Naive thymus-derived CD8-positive, alpha-beta T cell (primary cell): ENCODE data around the gene DLG1. TPM values are rescaled to one million over a fixed set of nuclear protein-coding genes. Genes with fewer than 3 reads are reported as not detected.
A peak's percentile ranks its signal among the peaks of the same experiment; 100 is the strongest.

Source experiments
- ATAC-seq, 2 donors: fragments of 150-1000 bp; cut with Tn5 transposase in 1 of 2; sonication (Bioruptor Pico), chemical (Tn5 transposase) in 1 of 2; 1 replicate in 1 of 2; 2 replicates in 1 of 2; pipeline ENCODE4 v1.10.0; 2021; ENCODE audit warnings: mild to moderate bottlenecking in 2 of 2, moderate library complexity in 2 of 2
- POLR2A ChIA-PET: fragments of 350-600 bp; sonication (Branson Sonifier 250); formaldehyde crosslinking; loops from one replicate; lab custom pipeline; 2021; ENCODE audit warnings: antibody characterized with exemption; lab: Charles Lee
- DNase-seq, 10 donors: peaks; one replicate each; pipeline versions ENCODE4 v3.0.0 to v3.0.0-alpha.2; 2020 to 2022
- H3K27ac Mint-ChIP-seq, 10 donors: one replicate each; pipeline ENCODE4 v1.8.0; 2020 to 2022; ENCODE audit warnings: mild to moderate bottlenecking in 10 of 10, mixed read lengths in 10 of 10, moderate library complexity in 4 of 10, inconsistent platforms in 1 of 10
- H3K27me3 Mint-ChIP-seq, 5 donors: one replicate each; pipeline ENCODE4 v1.8.0; 2021 to 2022; ENCODE audit warnings: mixed read lengths in 5 of 5
- H3K36me3 Mint-ChIP-seq, 3 donors: one replicate each; pipeline ENCODE4 v1.8.0; 2020 to 2022; ENCODE audit warnings: mixed read lengths in 3 of 3, mild to moderate bottlenecking in 2 of 3, inconsistent platforms in 1 of 3
- H3K4me1 Mint-ChIP-seq, 4 donors: one replicate each; pipeline ENCODE4 v1.8.0; 2021 to 2022; ENCODE audit warnings: mixed read lengths in 4 of 4
- H3K4me3 Mint-ChIP-seq, 10 donors: one replicate each; pipeline ENCODE4 v1.8.0; 2020 to 2022; ENCODE audit warnings: mild to moderate bottlenecking in 10 of 10, mixed read lengths in 10 of 10, moderate library complexity in 6 of 10, inconsistent platforms in 1 of 10
- H3K9me3 Mint-ChIP-seq, 9 donors: one replicate each; pipeline ENCODE4 v1.8.0; 2020 to 2022; ENCODE audit warnings: mixed read lengths in 9 of 9, mild to moderate bottlenecking in 3 of 9, inconsistent platforms in 1 of 9, moderate library complexity in 1 of 9
- polyA plus RNA-seq, 3 donors: library from polyadenylated mRNA; unstranded; fragments of 300-500 nt; fragmentation: Illumina TruSeq; gene quantifications; one replicate each; pipeline ENCODE4 v1.2.3, GENCODE V29; 2021
- total RNA-seq, 8 experiments: library from RNA in 2 of 8; stranded (reverse) in 2 of 8; gene quantifications; one replicate each; pipeline ENCODE4 v1.2.3 and lab custom pipeline; 2021 to 2026

DLG1 gene
- total and polyA plus RNA-seq, 5 experiments from 2014 or later = 23.5 to 87.1 (median 28.5) TPM

- POLR2A ChIA-PET = no interaction called here
- Mint-ChIP-seq H3K36me3 (peaks cover 0 to 4% (median 0%) of the 10 kb centered on the region in 3 donors), H3K4me3 (no peak overlapping the region), H3K27ac (no peak overlapping the region), H3K9me3 (peaks cover 0 to 5% (median 0%) of the 10 kb centered on the region in 9 donors), H3K27me3 (peaks cover 0 to 8% (median 2%) of the 10 kb centered on the region in 5 donors), H3K4me1 (peaks cover 5 to 12% (median 10%) of the 10 kb centered on the region in 4 donors)
- DNase-seq (no peak), ATAC-seq (no peak)
Observed at GRCh38 chr3:197309528-197310361, 11.3 kb upstream of the DLG1 start.

- POLR2A ChIA-PET = no interaction called here
- H3K9me3 Mint-ChIP-seq = peaks cover 0 to 5% (median 0%) of the 10 kb centered on the region in 9 donors
Observed at GRCh38 chr3:197308591-197308990, 10.2 kb upstream of the DLG1 start.

GRCh38 chr3:197306374-197307086, 8.1 kb upstream of the DLG1 start:
- Mint-ChIP-seq H3K27ac (peak overlapping the region in 1 of 10 donors; percentile 19), H3K4me1 (peaks cover 5 to 14% (median 11%) of the 10 kb centered on the region in 4 donors), H3K9me3 (no peaks in the 10 kb centered on the region), H3K4me3 (no peak overlapping the region), H3K27me3 (peaks cover 0 to 8% (median 2%) of the 10 kb centered on the region in 5 donors), H3K36me3 (no peaks in the 10 kb centered on the region)
- no peak for DNase-seq
- POLR2A ChIA-PET = no interaction called here
- no peak for ATAC-seq

More at GRCh38 chr3:197308591-197308990, 10.2 kb upstream of the DLG1 start:
- DNase-seq (no peak), ATAC-seq (no peak)
- H3K36me3 Mint-ChIP-seq = peaks cover 0 to 4% (median 0%) of the 10 kb centered on the region in 3 donors
- H3K27ac Mint-ChIP-seq = no peak overlapping the region
- peaks cover 0 to 5% (median 2%) of the 10 kb centered on the region in 5 donors for H3K27me3 Mint-ChIP-seq
- H3K4me1 Mint-ChIP-seq = peaks cover 5 to 12% (median 10%) of the 10 kb centered on the region in 4 donors
- H3K4me3 Mint-ChIP-seq = no peak overlapping the region

GRCh38 chr3:197305854-197306253, 7.4 kb upstream of the DLG1 start:
- Mint-ChIP-seq H3K4me3 (no peak overlapping the region), H3K9me3 (no peaks in the 10 kb centered on the region), H3K36me3 (no peaks in the 10 kb centered on the region), H3K27me3 (peaks cover 0 to 10% (median 2%) of the 10 kb centered on the region in 5 donors), H3K4me1 (peaks cover 5 to 14% (median 11%) of the 10 kb centered on the region in 4 donors), H3K27ac (peak overlapping the region in 5 of 10 donors; percentile 2 to 50 (median 9))
- POLR2A ChIA-PET = no interaction called here
- DNase-seq (peak in 4 of 10 donors; percentile 19 to 67 (median 46)), ATAC-seq (peak; percentile 46 to 98)

GRCh38 chr3:197303452-197303851, 5.0 kb upstream of the DLG1 start:
- DNase-seq = no peak
- no peak overlapping the region for H3K27ac Mint-ChIP-seq
- H3K36me3 Mint-ChIP-seq = no peaks in the 10 kb centered on the region
- no peak for ATAC-seq
- peaks cover 7 to 19% (median 17%) of the 10 kb centered on the region in 4 donors for H3K4me1 Mint-ChIP-seq
- H3K4me3 Mint-ChIP-seq = no peak overlapping the region
- H3K27me3 Mint-ChIP-seq = peaks cover 0 to 11% (median 2%) of the 10 kb centered on the region in 5 donors
- POLR2A ChIA-PET = no interaction called here
- no peaks in the 10 kb centered on the region for H3K9me3 Mint-ChIP-seq

GRCh38 chr3:197302696-197303341, 4.4 kb upstream of the DLG1 start:
- Mint-ChIP-seq H3K4me1 (peaks cover 7 to 19% (median 17%) of the 10 kb centered on the region in 4 donors), H3K4me3 (no peak overlapping the region), H3K27ac (no peak overlapping the region), H3K9me3 (no peaks in the 10 kb centered on the region), H3K27me3 (peaks cover 0 to 9% (median under 1%) of the 10 kb centered on the region in 5 donors), H3K36me3 (no peaks in the 10 kb centered on the region)
- POLR2A ChIA-PET = no interaction called here
- DNase-seq (no peak), ATAC-seq (no peak)

- POLR2A ChIA-PET = no interaction called here
- Mint-ChIP-seq H3K4me3 (no peak overlapping the region), H3K36me3 (no peaks in the 10 kb centered on the region), H3K4me1 (peaks cover 9 to 23% (median 18%) of the 10 kb centered on the region in 4 donors), H3K27ac (no peak overlapping the region), H3K9me3 (no peaks in the 10 kb centered on the region), H3K27me3 (peaks cover 0 to 9% (median 0%) of the 10 kb centered on the region in 5 donors)
- ATAC-seq (no peak), DNase-seq (no peak)
Observed at GRCh38 chr3:197302033-197302432, 3.6 kb upstream of the DLG1 start.

GRCh38 chr3:197300361-197300760, 1.9 kb upstream of the DLG1 start:
- Mint-ChIP-seq H3K27me3 (peaks cover 0 to 9% (median 0%) of the 10 kb centered on the region in 5 donors), H3K9me3 (no peaks in the 10 kb centered on the region), H3K4me3 (peak overlapping the region in 3 of 10 donors; percentile 2 to 60 (median 55))

GRCh38 chr3:197298945-197299854, 788 bp upstream of the DLG1 start:
- peaks cover 0 to 13% (median 0%) of the 10 kb centered on the region in 3 donors for H3K36me3 Mint-ChIP-seq
- peaks cover 0 to 9% (median 0%) of the 10 kb centered on the region in 5 donors for H3K27me3 Mint-ChIP-seq
- H3K4me3 Mint-ChIP-seq = peak overlapping the region; percentile 84 to 97 (median 91)
- POLR2A ChIA-PET = no interaction called here
- peak in 4 of 10 donors; percentile 2 to 25 (median 18) for DNase-seq
- no peaks in the 10 kb centered on the region for H3K9me3 Mint-ChIP-seq
- no peak for ATAC-seq
- H3K27ac Mint-ChIP-seq = peak overlapping the region; percentile 19 to 97 (median 73)
- peaks cover 8 to 34% (median 22%) of the 10 kb centered on the region in 4 donors for H3K4me1 Mint-ChIP-seq

More at GRCh38 chr3:197300361-197300760, 1.9 kb upstream of the DLG1 start:
- POLR2A ChIA-PET = no interaction called here
- Mint-ChIP-seq H3K36me3 (peaks cover 0 to 5% (median 0%) of the 10 kb centered on the region in 3 donors), H3K27ac (no peak overlapping the region), H3K4me1 (peaks cover 8 to 31% (median 22%) of the 10 kb centered on the region in 4 donors)
- DNase-seq = no peak
- ATAC-seq = no peak

GRCh38 chr3:197297476-197298340, 704 bp downstream of the DLG1 start:
- peak; percentile 77 to 92 (median 84) for DNase-seq
- POLR2A ChIA-PET = interaction anchor here (0.5 to 1.3 kb wide), 5 partner anchors 15 to 355 kb away, joined by 3 to 10 read pairs (median 6); partner anchors contain the start of gene NCBP2
- peak; percentile 82 to 86 for ATAC-seq
- Mint-ChIP-seq H3K4me1 (peaks cover 8 to 47% (median 33%) of the 10 kb centered on the region in 4 donors), H3K36me3 (peaks cover 0 to 24% (median 0%) of the 10 kb centered on the region in 3 donors), H3K27ac (peak overlapping the region; percentile 85 to 97 (median 94)), H3K9me3 (no peaks in the 10 kb centered on the region), H3K27me3 (peaks cover 0 to 7% (median 0%) of the 10 kb centered on the region in 5 donors), H3K4me3 (peak overlapping the region; percentile 84 to 97 (median 94))
